HepG2 (cell line): ENCODE measurements around the gene TMEM255B. TPM values are rescaled to one million over a fixed set of nuclear protein-coding genes. Genes with fewer than 3 reads are reported as not detected.

Experiments used
- ATAC-seq: fragments of 200-7000 bp; cut with Tn5 transposase; 3 replicates; pipeline ENCODE4 v1.9.1; 2020; ENCODE audit warnings: mild to moderate bottlenecking, moderate library complexity
- BruUV-seq: library from RNA; stranded (reverse); fragments of 400-500 nt; replicated peaks from 2 replicates; lab custom pipeline; 2021; lab: Mats Ljungman, UMichigan
- CTCF ChIA-PET: fragments of 300-600 bp; formaldehyde crosslinking; extraction: SDS; loops from one replicate; lab custom pipeline; 2021; ENCODE audit warnings: low total read pairs, inconsistent platforms, low intra/inter-chr PET ratio; lab: Yijun Ruan, JAX
- POLR2A ChIA-PET: fragments of 350-600 bp; sonication (Branson Sonifier 250); formaldehyde crosslinking; loops from one replicate; lab custom pipeline; 2020; ENCODE audit warnings: antibody characterized with exemption, inconsistent platforms; lab: Yijun Ruan, JAX
- DNase-seq: peaks from one replicate; pipeline ENCODE4 v3.0.0-alpha.2; 2015; ENCODE audit warnings: low spot score
- FAIRE-seq: peaks from 3 replicates; lab custom pipeline; 2011; peaks lifted over from hg19 to GRCh38; lab: Jason Lieb, UNC
- H2AFZ ChIP-seq: one replicate; pipeline ENCODE4 v1.6.1; 2011; ENCODE audit warnings: low read length, inconsistent platforms
- H3K27ac ChIP-seq: fragments of 300-600 bp; 3 replicates; pipeline ENCODE4 v1.8.0; 2011; ENCODE audit warnings: mixed run types, mild to moderate bottlenecking, mixed read lengths, low read length, inconsistent platforms; ENCODE audit not compliant: insufficient read depth; ENCODE audit errors: extremely low read length
- H3K27me3 ChIP-seq, 2 experiments: fragments of 200-600 bp in 1 of 2; 2 replicates in 1 of 2; 3 replicates in 1 of 2; pipeline versions ENCODE4 v1.6.0 to v1.8.0; 2011; ENCODE audit warnings: low read length in 2 of 2, mild to moderate bottlenecking in 2 of 2, moderate library complexity in 2 of 2, inconsistent platforms in 1 of 2; ENCODE audit not compliant: insufficient read depth in 2 of 2, control insufficient read depth in 1 of 2
- H3K36me3 ChIP-seq, 2 experiments: fragments of 200-600 bp in 1 of 2; replicated peaks in 1 of 2; 2 replicates in 1 of 2; 3 replicates in 1 of 2; pipeline versions ENCODE4 v1.5.1 to v1.8.0; 2011; ENCODE audit warnings: low read length in 2 of 2, inconsistent platforms in 1 of 2; ENCODE audit not compliant: insufficient read depth in 2 of 2, control insufficient read depth in 1 of 2
- H3K4me1 ChIP-seq: 2 replicates; pipeline ENCODE4 v1.5.1; 2012; ENCODE audit warnings: low read length, inconsistent platforms; ENCODE audit not compliant: insufficient read depth
- H3K4me2 ChIP-seq: 2 replicates; pipeline ENCODE4 v1.6.0; 2011; ENCODE audit warnings: low read depth, low read length, inconsistent platforms
- H3K4me3 ChIP-seq, 3 experiments: fragments of 200-600 bp in 1 of 3; sonication (generic), shearing (Covaris generic) in 1 of 3; replicated peaks in 1 of 3; 2 replicates each; pipeline ENCODE4 v1.5.1; 2011 to 2016; ENCODE audit warnings: low read length in 3 of 3, inconsistent platforms in 2 of 3, low read depth in 2 of 3, mild to moderate bottlenecking in 2 of 3, control low read depth in 1 of 3, mixed read lengths in 1 of 3; ENCODE audit not compliant: insufficient read depth in 1 of 3
- H3K79me2 ChIP-seq: one replicate; pipeline ENCODE4 v1.6.1; 2011; ENCODE audit warnings: low read length, inconsistent platforms; ENCODE audit not compliant: insufficient read depth
- H3K9ac ChIP-seq: 2 replicates; pipeline ENCODE4 v1.6.0; 2011; ENCODE audit warnings: mild to moderate bottlenecking, low read depth, low read length, inconsistent platforms; ENCODE audit not compliant: insufficient read depth
- H3K9me3 ChIP-seq: 2 replicates; pipeline ENCODE4 v1.5.1; 2012; ENCODE audit warnings: mild to moderate bottlenecking, low read length
- H4K20me1 ChIP-seq: 2 replicates; pipeline ENCODE4 v1.6.0; 2011; ENCODE audit warnings: inconsistent platforms, mild to moderate bottlenecking, low read length, moderate library complexity; ENCODE audit not compliant: insufficient read depth
- FOXK1 ChIP-seq: sonication (generic); formaldehyde crosslinking; IDR thresholded peaks from 2 replicates; pipeline ENCODE4 v1.4.0; 2020; ENCODE audit warnings: low read depth, missing genetic modification reagents, borderline replicate concordance
- KDM5B ChIP-seq: sonication (generic); formaldehyde crosslinking; IDR thresholded peaks from 2 replicates; pipeline ENCODE4 v1.4.0; 2020; ENCODE audit warnings: missing genetic modification reagents, mild to moderate bottlenecking, borderline replicate concordance
- MAFF ChIP-seq: IDR thresholded peaks from 2 replicates; pipeline ENCODE4 v1.6.1; 2011; ENCODE audit warnings: low read depth, low read length, improper control_type of control experiment
- MAFK ChIP-seq, 2 experiments: IDR thresholded peaks in 1 of 2; conservative IDR thresholded peaks in 1 of 2; 2 replicates each; pipeline ENCODE4 v1.6.1; 2011; ENCODE audit warnings: improper control_type of control experiment in 2 of 2, low read length in 2 of 2
- TBP ChIP-seq: sonication (generic); formaldehyde crosslinking; IDR thresholded peaks from 2 replicates; pipeline ENCODE4 v1.5.0; 2020; ENCODE audit warnings: missing genetic modification reagents
- U2AF2 ChIP-seq: fragments of 200-400 bp; formaldehyde crosslinking; IDR thresholded peaks from 2 replicates; pipeline ENCODE4 v1.6.1; 2017; ENCODE audit warnings: low read depth, mild to moderate bottlenecking, low read length
- ZFP62 ChIP-seq: sonication (generic); formaldehyde crosslinking; IDR thresholded peaks from 2 replicates; pipeline ENCODE4 v1.4.0; 2020; ENCODE audit warnings: missing genetic modification reagents
- ZNF615 ChIP-seq: sonication (generic); formaldehyde crosslinking; IDR thresholded peaks from 2 replicates; pipeline ENCODE4 v1.5.0; 2020; ENCODE audit warnings: mild to moderate bottlenecking, missing genetic modification reagents, borderline replicate concordance
- WGBS: methylation state at CpG from one replicate; pipeline ENCODE4 v1.1.6; 2017; ENCODE audit warnings: low lambda C conversion rate; 5-methylcytosine and 5-hydroxymethylcytosine counted together
- in situ Hi-C: cut with HindIII; loops from 2 replicates; pipeline ENCODE4 v1.10.0; 2017; ENCODE audit warnings: low pct_unique_long_range_greater_than_20kb; ENCODE audit not compliant: extremely low pct_ligation_motif_present
- intact Hi-C: fragments of 100-400 bp; cut with micrococcal nuclease; formaldehyde crosslinking; loops from one replicate; pipeline ENCODE4 v1.10.0; 2022; ENCODE audit not compliant: unreplicated experiment
- polyA plus RNA-seq, 8 experiments: library from polyadenylated mRNA; depleted of rRNA in 3 of 8; stranded (reverse) in 7 of 8; unstranded in 1 of 8; fragments of >200 nt; fragmentation: Illumina TruSeq in 4 of 8; extraction: Trizol in 4 of 8; gene quantifications; 2 replicates each; pipeline versions ENCODE4 v1.2.1 to v1.2.3, GENCODE V29; 2011 to 2016; ENCODE audit warnings: low read depth in 4 of 8, missing spikeins in 1 of 8, mixed read lengths in 1 of 8; ENCODE audit not compliant: insufficient read depth in 1 of 8
- total RNA-seq, 5 experiments: library from RNA; depleted of rRNA; stranded (reverse); fragments of >200 nt; fragmentation: Illumina TruSeq; extraction: Trizol; gene quantifications; 2 replicates each; pipeline ENCODE4 v1.2.3, GENCODE V29; 2016; ENCODE audit warnings: low read depth in 1 of 5
- TF ChIP-seq, protein P1 (sequence below): IDR thresholded peaks from 2 replicates; pipeline ENCODE4 v1.6.1; 2016; ENCODE audit warnings: missing genetic modification reagents, missing compliant biosample characterization
- TF ChIP-seq, protein P2 (sequence below), 2 experiments: sonication (generic) in 1 of 2; formaldehyde crosslinking in 1 of 2; IDR thresholded peaks; 2 replicates each; pipeline versions ENCODE4 v1.6.1 to v1.9.0; 2014 to 2022; ENCODE audit warnings: antibody characterized with exemption in 1 of 2, borderline replicate concordance in 1 of 2, inconsistent platforms in 1 of 2, low read depth in 1 of 2, missing genetic modification reagents in 1 of 2

TMEM255B gene
- total and polyA plus RNA-seq, 2 of the 13 experiments (the other 11 are each of a cell fraction or from before 2014, with no cell fraction given): not detected

DNA sequence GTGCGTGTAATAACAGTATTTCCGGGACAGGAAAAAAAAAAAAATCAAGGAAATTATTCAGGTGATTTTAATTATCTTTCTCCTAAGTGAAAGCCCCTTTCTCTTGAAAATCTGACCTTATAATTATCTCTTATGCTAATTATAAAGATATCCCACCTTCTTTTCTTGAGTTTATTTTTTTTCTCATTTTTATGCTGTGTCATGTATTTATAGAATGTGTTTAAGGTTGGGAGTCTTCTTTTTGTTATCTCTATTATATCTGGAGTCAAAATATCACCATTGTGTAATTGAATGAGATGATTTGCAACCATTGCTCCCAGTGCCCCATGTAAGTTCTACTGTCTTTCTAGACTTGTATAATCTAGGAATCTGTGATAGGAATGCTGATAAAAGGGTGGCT lies 3.0 kb downstream of the TMEM255B start:
- Histone ChIP-seq H2AFZ (no peak overlapping the region), H3K4me1 (peaks cover 14% of the 10 kb centered on the region), H3K9me3 (no peaks in the 10 kb centered on the region), H3K4me2 (no peak overlapping the region), H3K36me3 (no peaks in the 10 kb centered on the region), H3K79me2 (no peaks in the 10 kb centered on the region), H4K20me1 (no peaks in the 10 kb centered on the region), H3K27ac (no peak overlapping the region), H3K4me3 (no peak overlapping the region), H3K27me3 (peaks cover 7 to 89% of the 10 kb centered on the region in 2 experiments), H3K9ac (no peak overlapping the region)
- no peak for ATAC-seq
- no peak for DNase-seq
- 9% methylated on average over 2 of the region's 2 CpGs for WGBS
- in situ Hi-C loops: no loop called here
- no peak for FAIRE-seq
- intact Hi-C loops: no loop called here
- ChIA-PET POLR2A (no interaction called here), CTCF (no interaction called here)
- no TSS peak for BruUV-seq
- TF ChIP-seq, protein P1, sequence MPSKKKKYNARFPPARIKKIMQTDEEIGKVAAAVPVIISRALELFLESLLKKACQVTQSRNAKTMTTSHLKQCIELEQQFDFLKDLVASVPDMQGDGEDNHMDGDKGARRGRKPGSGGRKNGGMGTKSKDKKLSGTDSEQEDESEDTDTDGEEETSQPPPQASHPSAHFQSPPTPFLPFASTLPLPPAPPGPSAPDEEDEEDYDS (CRISPR knock-in tag): no peak
- TF ChIP-seq MAFF (peak; percentile 17; the same call in 1 of the 2 replicates), ZNF615 (CRISPR knock-in tag) (no peak), KDM5B (CRISPR knock-in tag) (no peak), ZFP62 (no peak), FOXK1 (CRISPR knock-in tag) (no peak), TBP (CRISPR knock-in tag) (no peak), MAFK (conservative IDR thresholded peaks at IDR 0.05 in 1 of 2, IDR thresholded peaks at IDR 0.05 in 1 of 2; ENCODE audit: low read length in 2 of 2) (peak; percentile 21 to 59; a peak in 2 of 4 replicates), U2AF2 (no peak)
- TF ChIP-seq, protein P2, sequence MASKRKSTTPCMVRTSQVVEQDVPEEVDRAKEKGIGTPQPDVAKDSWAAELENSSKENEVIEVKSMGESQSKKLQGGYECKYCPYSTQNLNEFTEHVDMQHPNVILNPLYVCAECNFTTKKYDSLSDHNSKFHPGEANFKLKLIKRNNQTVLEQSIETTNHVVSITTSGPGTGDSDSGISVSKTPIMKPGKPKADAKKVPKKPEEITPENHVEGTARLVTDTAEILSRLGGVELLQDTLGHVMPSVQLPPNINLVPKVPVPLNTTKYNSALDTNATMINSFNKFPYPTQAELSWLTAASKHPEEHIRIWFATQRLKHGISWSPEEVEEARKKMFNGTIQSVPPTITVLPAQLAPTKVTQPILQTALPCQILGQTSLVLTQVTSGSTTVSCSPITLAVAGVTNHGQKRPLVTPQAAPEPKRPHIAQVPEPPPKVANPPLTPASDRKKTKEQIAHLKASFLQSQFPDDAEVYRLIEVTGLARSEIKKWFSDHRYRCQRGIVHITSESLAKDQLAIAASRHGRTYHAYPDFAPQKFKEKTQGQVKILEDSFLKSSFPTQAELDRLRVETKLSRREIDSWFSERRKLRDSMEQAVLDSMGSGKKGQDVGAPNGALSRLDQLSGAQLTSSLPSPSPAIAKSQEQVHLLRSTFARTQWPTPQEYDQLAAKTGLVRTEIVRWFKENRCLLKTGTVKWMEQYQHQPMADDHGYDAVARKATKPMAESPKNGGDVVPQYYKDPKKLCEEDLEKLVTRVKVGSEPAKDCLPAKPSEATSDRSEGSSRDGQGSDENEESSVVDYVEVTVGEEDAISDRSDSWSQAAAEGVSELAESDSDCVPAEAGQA (IDR thresholded peaks at IDR 0.05; ENCODE audit: low read depth): no peak
- TF ChIP-seq, protein P2 (CRISPR knock-in tag; IDR thresholded peaks at IDR 0.05; ENCODE audit: borderline replicate concordance): no peak
